ENCODE results near the gene PRX. TPM values are rescaled to one million over a fixed set of nuclear protein-coding genes. Genes with fewer than 3 reads are reported as not detected.

The PRX gene
- total and polyA plus RNA-seq, 8 donors: 1.4 to 3.7 (median 2.6) TPM

GRCh38 chr19:40419066-40419612 lies 6.0 kb upstream of the PRX start:
- no peaks in the 10 kb centered on the region for H3K9me3 ChIP-seq
- H3K4me3 ChIP-seq: no peak overlapping the region
- H3K4me1 ChIP-seq: peaks cover 0 to 18% (median 5%) of the 10 kb centered on the region in 3 donors
- no peaks in the 10 kb centered on the region for H3K36me3 ChIP-seq
- ATAC-seq (no peak), DNase-seq (no peak), FAIRE-seq (no peak)
- no peak overlapping the region for H3K27ac ChIP-seq
- no peaks in the 10 kb centered on the region for H3K27me3 ChIP-seq
- WGBS, 2 donors: 51 to 56% methylated on average over 5 of the region's 5 CpGs
- intact Hi-C loops (cut with DNase I): no loop called here
- TF ChIP-seq CTCF (IDR thresholded peaks at IDR 0.05): no peak

GRCh38 chr19:40418040-40418439 lies 4.9 kb upstream of the PRX start:
- H3K4me1 ChIP-seq: peaks cover 0 to 12% (median 5%) of the 10 kb centered on the region in 3 donors
- DNase-seq (no peak), FAIRE-seq (no peak), ATAC-seq (no peak)
- H3K9me3 ChIP-seq: no peaks in the 10 kb centered on the region
- no peaks in the 10 kb centered on the region for H3K36me3 ChIP-seq
- no peaks in the 10 kb centered on the region for H3K27me3 ChIP-seq
- no peak overlapping the region for H3K4me3 ChIP-seq
- intact Hi-C loops (cut with DNase I): no loop called here
- H3K27ac ChIP-seq: no peak overlapping the region
- no peak for TF ChIP-seq CTCF (IDR thresholded peaks at IDR 0.05)
- 70 to 82% methylated on average over 3 of the region's 3 CpGs for WGBS, 2 donors

- no peaks in the 10 kb centered on the region for H3K27me3 ChIP-seq
- intact Hi-C loops (cut with DNase I): no loop called here
- DNase-seq (no peak), FAIRE-seq (no peak), ATAC-seq (no peak)
- H3K27ac ChIP-seq: peak overlapping the region in 2 of 4 donors; percentile 30 to 33
- no peak for TF ChIP-seq CTCF (IDR thresholded peaks at IDR 0.05)
- H3K4me1 ChIP-seq: peaks cover 0 to 9% (median 5%) of the 10 kb centered on the region in 3 donors
- no peaks in the 10 kb centered on the region for H3K36me3 ChIP-seq
- WGBS, 2 donors: 69 to 72% methylated on average over 4 of the region's 4 CpGs
- no peak overlapping the region for H3K4me3 ChIP-seq
- no peaks in the 10 kb centered on the region for H3K9me3 ChIP-seq
Measured at GRCh38 chr19:40417643-40417981, 4.4 kb upstream of the PRX start.

- H3K4me1 ChIP-seq: peaks cover 0 to 7% (median 5%) of the 10 kb centered on the region in 3 donors
- 64 to 72% methylated on average over 14 to 16 of the region's 16 CpGs for WGBS, 2 donors
- H3K27me3 ChIP-seq: no peaks in the 10 kb centered on the region
- TF ChIP-seq CTCF (IDR thresholded peaks at IDR 0.05): no peak
- H3K4me3 ChIP-seq: no peak overlapping the region
- intact Hi-C loops (cut with DNase I): no loop called here
- H3K9me3 ChIP-seq: no peaks in the 10 kb centered on the region
- ATAC-seq (no peak), DNase-seq (no peak), FAIRE-seq (no peak)
- H3K27ac ChIP-seq: peak overlapping the region in 2 of 4 donors; percentile 30 to 33
- no peaks in the 10 kb centered on the region for H3K36me3 ChIP-seq
Measured at GRCh38 chr19:40416918-40417642, 3.9 kb upstream of the PRX start.

GRCh38 chr19:40415768-40416167 lies 2.6 kb upstream of the PRX start:
- Histone ChIP-seq H3K27me3 (no peaks in the 10 kb centered on the region), H3K27ac (no peak overlapping the region), H3K36me3 (no peaks in the 10 kb centered on the region), H3K9me3 (no peaks in the 10 kb centered on the region), H3K4me1 (no peaks in the 10 kb centered on the region), H3K4me3 (no peak overlapping the region)
- 89 to 100% methylated on average over 2 of the region's 2 CpGs for WGBS, 2 donors
- TF ChIP-seq CTCF (IDR thresholded peaks at IDR 0.05): no peak
- FAIRE-seq: no peak
- no peak for ATAC-seq
- DNase-seq: no peak
- intact Hi-C loops (cut with DNase I): no loop called here
